ENCODE data around the gene KCMF1. TPM values are rescaled to one million over a fixed set of nuclear protein-coding genes. Genes with fewer than 3 reads are reported as not detected.

Gene KCMF1
- polyA plus RNA-seq, 1 donor from 2014 or later: 43.3 TPM

- H3K36me3 ChIP-seq (ENCODE audit: insufficient read depth, low read length): peaks cover 9% of the 10 kb centered on the region
Observed at GRCh38 chr2:85009019-85009618, 38.2 kb downstream of the KCMF1 start.

GRCh38 chr2:85010404-85010803, 39.4 kb downstream of the KCMF1 start:
- H3K9ac ChIP-seq (ENCODE audit: low read length): no peak overlapping the region
- H3K9me3 ChIP-seq (ENCODE audit: low read length): no peaks in the 10 kb centered on the region
- no peak overlapping the region for H2AFZ ChIP-seq (ENCODE audit: low read depth, low read length)
- no peak overlapping the region for H3K4me3 ChIP-seq (ENCODE audit: low read length)
- no peaks in the 10 kb centered on the region for H3K27me3 ChIP-seq (ENCODE audit: insufficient read depth, low read depth, low read length)
- H4K20me1 ChIP-seq (ENCODE audit: insufficient read depth): no peaks in the 10 kb centered on the region
- H3K79me2 ChIP-seq (replicated peaks; ENCODE audit: insufficient read depth, low read length): peaks cover 22% of the 10 kb centered on the region
- no peaks in the 10 kb centered on the region for H3F3A ChIP-seq (ENCODE audit: insufficient read depth, low read length, poor library complexity, severe bottlenecking)
- no peak overlapping the region for H3K27ac ChIP-seq (ENCODE audit: low read length)
- H3K9me2 ChIP-seq (ENCODE audit: insufficient read depth, low read length): no peaks in the 10 kb centered on the region
- no peak for TF ChIP-seq EP300 (conservative IDR thresholded peaks at IDR 0.05; ENCODE audit: poor library complexity, severe bottlenecking)
- no peak for TF ChIP-seq EZH2 (IDR thresholded peaks at IDR 0.05; ENCODE audit: borderline replicate concordance, insufficient read depth, low read length, poor library complexity, severe bottlenecking)
- no peak for TF ChIP-seq POLR2AphosphoS5 (IDR thresholded peaks at IDR 0.05)
- TF ChIP-seq TAF1 (IDR thresholded peaks at IDR 0.05; ENCODE audit: low read depth): no peak
- no peak for TF ChIP-seq MXI1 (conservative IDR thresholded peaks at IDR 0.05; ENCODE audit: poor library complexity, severe bottlenecking)
- no peak for TF ChIP-seq RAD21 (conservative IDR thresholded peaks at IDR 0.05)
- TF ChIP-seq CTCF (IDR thresholded peaks at IDR 0.05; ENCODE audit: poor library complexity, severe bottlenecking): no peak
- no peak for TF ChIP-seq REST (IDR thresholded peaks at IDR 0.05; ENCODE audit: borderline replicate concordance)
- TF ChIP-seq SMC3 (conservative IDR thresholded peaks at IDR 0.05; ENCODE audit: poor library complexity): no peak
- H3K4me2 ChIP-seq (ENCODE audit: low read length): no peak overlapping the region
- peaks cover 9% of the 10 kb centered on the region for H3K36me3 ChIP-seq (ENCODE audit: insufficient read depth, low read length)

More at GRCh38 chr2:85009019-85009618, 38.2 kb downstream of the KCMF1 start:
- Histone ChIP-seq H3K9me2 (ENCODE audit: insufficient read depth, low read length) (no peaks in the 10 kb centered on the region), H2AFZ (ENCODE audit: low read depth, low read length) (no peak overlapping the region), H3K9me3 (ENCODE audit: low read length) (no peaks in the 10 kb centered on the region), H3K4me3 (ENCODE audit: low read length) (no peak overlapping the region), H3K9ac (ENCODE audit: low read length) (no peak overlapping the region), H3K27ac (ENCODE audit: low read length) (no peak overlapping the region), H3F3A (ENCODE audit: insufficient read depth, low read length, poor library complexity, severe bottlenecking) (no peaks in the 10 kb centered on the region), H3K79me2 (replicated peaks; ENCODE audit: insufficient read depth, low read length) (peaks cover 23% of the 10 kb centered on the region), H4K20me1 (ENCODE audit: insufficient read depth) (no peaks in the 10 kb centered on the region), H3K4me2 (ENCODE audit: low read length) (no peak overlapping the region), H3K27me3 (ENCODE audit: insufficient read depth, low read depth, low read length) (no peaks in the 10 kb centered on the region)
- TF ChIP-seq POLR2AphosphoS5 (IDR thresholded peaks at IDR 0.05): no peak
- no peak for TF ChIP-seq SMC3 (conservative IDR thresholded peaks at IDR 0.05; ENCODE audit: poor library complexity)
- no peak for TF ChIP-seq CTCF (IDR thresholded peaks at IDR 0.05; ENCODE audit: poor library complexity, severe bottlenecking)
- TF ChIP-seq TAF1 (IDR thresholded peaks at IDR 0.05; ENCODE audit: low read depth): no peak

All from neural cell (in vitro differentiated cells).